Caki2 (cell line): Measurements from ENCODE around the gene TTI1. TPM values are rescaled to one million over a fixed set of nuclear protein-coding genes. Genes with fewer than 3 reads are reported as not detected.

ENCODE experiments used
- DNase-seq: peaks from one replicate; pipeline ENCODE4 v3.0.0-alpha.2; 2015; ENCODE audit warnings: low read depth
- in situ Hi-C: cut with HindIII; loops from 2 replicates; pipeline ENCODE4 v1.10.0; 2016; ENCODE audit warnings: low sequenced_read_pairs, low pct_unique_long_range_greater_than_20kb, mixed read lengths
- total RNA-seq: library from RNA; depleted of rRNA; stranded (reverse); fragments of >200 nt; shearing (Covaris generic); gene quantifications from 2 replicates; pipeline ENCODE4 v1.2.3, GENCODE V29; 2014; ENCODE audit warnings: low replicate concordance

The TTI1 gene
- total RNA-seq, 1 experiment from 2014 or later = 28.5 TPM

GRCh38 chr20:37954626-37955025, 78.6 kb downstream of the TTI1 start:
- in situ Hi-C loops = no loop called here
- DNase-seq = no peak

- in situ Hi-C loops = no loop called here
- no peak for DNase-seq
Measured at GRCh38 chr20:37954190-37954589, 79.1 kb downstream of the TTI1 start.

- no peak for DNase-seq
- in situ Hi-C loops = no loop called here
Measured at GRCh38 chr20:37948956-37949355, 84.3 kb downstream of the TTI1 start.

- no peak for DNase-seq
- in situ Hi-C loops = no loop called here
Measured at GRCh38 chr20:37947943-37948342, 85.3 kb downstream of the TTI1 start.

- in situ Hi-C loops = no loop called here
- DNase-seq = no peak
Measured at GRCh38 chr20:37946946-37947345, 86.3 kb downstream of the TTI1 start.

GRCh38 chr20:37945091-37945547, 88.1 kb downstream of the TTI1 start:
- in situ Hi-C loops = no loop called here
- DNase-seq = no peak

GRCh38 chr20:37944456-37944981, 88.7 kb downstream of the TTI1 start:
- in situ Hi-C loops = no loop called here
- no peak for DNase-seq

- in situ Hi-C loops = no loop called here
- DNase-seq = no peak
Measured at GRCh38 chr20:37943501-37944455, 89.5 kb downstream of the TTI1 start.

- no peak for DNase-seq
Measured at GRCh38 chr20:37943033-37943432, 90.2 kb downstream of the TTI1 start.

GRCh38 chr20:37941992-37942391, 91.3 kb downstream of the TTI1 start:
- DNase-seq = no peak
- in situ Hi-C loops = no loop called here

More at GRCh38 chr20:37943033-37943432, 90.2 kb downstream of the TTI1 start:
- in situ Hi-C loops = no loop called here

- no peak for DNase-seq
- in situ Hi-C loops = no loop called here
Measured at GRCh38 chr20:37941332-37941731, 91.9 kb downstream of the TTI1 start.

GRCh38 chr20:37940858-37941257, 92.4 kb downstream of the TTI1 start:
- no peak for DNase-seq
- in situ Hi-C loops = no loop called here

- in situ Hi-C loops = no loop called here
- DNase-seq = no peak
Measured at GRCh38 chr20:37939701-37940560, 93.3 kb downstream of the TTI1 start.

- no peak for DNase-seq
- in situ Hi-C loops = no loop called here
Measured at GRCh38 chr20:37938954-37939353, 94.3 kb downstream of the TTI1 start.

GRCh38 chr20:37938181-37938750, 95.0 kb downstream of the TTI1 start:
- no peak for DNase-seq
- in situ Hi-C loops = no loop called here

GRCh38 chr20:37937686-37938085, 95.6 kb downstream of the TTI1 start:
- in situ Hi-C loops = no loop called here
- DNase-seq = no peak

GRCh38 chr20:37936451-37936850, 96.8 kb downstream of the TTI1 start:
- DNase-seq = no peak
- in situ Hi-C loops = no loop called here

GRCh38 chr20:37936041-37936440, 97.2 kb downstream of the TTI1 start:
- no peak for DNase-seq
- in situ Hi-C loops = no loop called here
